ENCODE results near the gene OR10G3.

GRCh38 chr14:21534576-21534975 lies 45.3 kb downstream of the OR10G3 start:
- TF ChIP-seq CTCF (IDR thresholded peaks at IDR 0.05) (no peak), POLR2A (IDR thresholded peaks at IDR 0.05) (no peak)
